CD14-positive monocyte (primary cell): Measurements from ENCODE around the gene BIRC2. TPM values are rescaled to one million over a fixed set of nuclear protein-coding genes. Genes with fewer than 3 reads are reported as not detected.

Experiments
- DNase-seq, 3 donors: peaks; one replicate each; pipeline ENCODE4 v3.0.0-alpha.2; 2011 to 2022
- H2AFZ ChIP-seq: 2 replicates; pipeline ENCODE4 v1.6.0; 2012; ENCODE audit warnings: mild to moderate bottlenecking, low read depth, low read length, inconsistent platforms; ENCODE audit not compliant: insufficient read depth, poor library complexity, severe bottlenecking
- H3K27ac ChIP-seq, 2 donors: 1 replicate in 1 of 2; 2 replicates in 1 of 2; pipeline ENCODE4 v1.5.1; 2012 to 2013; ENCODE audit warnings: low read length in 2 of 2, control low read depth in 1 of 2, inconsistent platforms in 1 of 2, low read depth in 1 of 2, mild to moderate bottlenecking in 1 of 2
- H3K27me3 ChIP-seq, 2 donors: one replicate each; pipeline versions ENCODE4 v1.6.0 to v1.6.1; 2011 to 2013; ENCODE audit warnings: low read length in 2 of 2; ENCODE audit not compliant: control insufficient read depth in 2 of 2, insufficient read depth in 2 of 2
- H3K36me3 ChIP-seq, 2 donors: replicated peaks in 1 of 2; 1 replicate in 1 of 2; 2 replicates in 1 of 2; pipeline versions ENCODE4 v1.5.1 to v1.6.1; 2012 to 2013; ENCODE audit warnings: low read length in 2 of 2, control low read depth in 1 of 2, inconsistent platforms in 1 of 2, mild to moderate bottlenecking in 1 of 2; ENCODE audit not compliant: insufficient read depth in 2 of 2, control insufficient read depth in 1 of 2
- H3K4me1 ChIP-seq, 2 donors: 1 replicate in 1 of 2; 2 replicates in 1 of 2; pipeline versions ENCODE4 v1.5.1 to v1.6.1; 2012 to 2013; ENCODE audit warnings: low read length in 2 of 2, control low read depth in 1 of 2, inconsistent platforms in 1 of 2, mild to moderate bottlenecking in 1 of 2, moderate library complexity in 1 of 2; ENCODE audit not compliant: insufficient read depth in 2 of 2, control insufficient read depth in 1 of 2
- H3K4me2 ChIP-seq: replicated peaks from 2 replicates; pipeline ENCODE3; 2012; ENCODE audit warnings: low read length, moderate library complexity, mild to moderate bottlenecking; ENCODE audit not compliant: poor library complexity, severe bottlenecking; ENCODE audit errors: extremely low read depth
- H3K4me3 ChIP-seq, 3 experiments: fragments of 200-600 bp in 1 of 3; sonication (generic) in 1 of 3; replicated peaks in 1 of 3; 1 replicate in 2 of 3; 2 replicates in 1 of 3; pipeline ENCODE4 v1.5.1; 2011 to 2013; ENCODE audit warnings: low read length in 3 of 3, mild to moderate bottlenecking in 3 of 3, control low read depth in 2 of 3, low read depth in 2 of 3, inconsistent platforms in 1 of 3, moderate library complexity in 1 of 3
- H3K79me2 ChIP-seq: 2 replicates; pipeline ENCODE4 v1.6.0; 2012; ENCODE audit warnings: mild to moderate bottlenecking, control low read depth, inconsistent platforms, low read length, moderate library complexity; ENCODE audit not compliant: insufficient read depth
- H3K9ac ChIP-seq: 2 replicates; pipeline ENCODE4 v1.6.0; 2017; ENCODE audit warnings: low read length, mild to moderate bottlenecking; ENCODE audit not compliant: insufficient read depth, poor library complexity, severe bottlenecking
- H3K9me3 ChIP-seq, 2 donors: replicated peaks in 1 of 2; 1 replicate in 1 of 2; 2 replicates in 1 of 2; pipeline versions ENCODE4 v1.5.1 to v1.6.1; 2012 to 2013; ENCODE audit warnings: low read length in 2 of 2, control low read depth in 1 of 2; ENCODE audit not compliant: control insufficient read depth in 1 of 2, insufficient read depth in 1 of 2
- H4K20me1 ChIP-seq: 2 replicates; pipeline ENCODE4 v1.6.0; 2012; ENCODE audit warnings: mild to moderate bottlenecking, low read length, control low read depth, moderate library complexity; ENCODE audit not compliant: insufficient read depth
- H3K27ac Mint-ChIP-seq, 7 donors: one replicate each; pipeline ENCODE4 v1.8.0; 2020; ENCODE audit warnings: mild to moderate bottlenecking in 7 of 7, mixed read lengths in 7 of 7, moderate library complexity in 6 of 7, inconsistent platforms in 2 of 7
- H3K27me3 Mint-ChIP-seq, 3 donors: one replicate each; pipeline ENCODE4 v1.8.0; 2021 to 2022; ENCODE audit warnings: low read depth in 3 of 3, mild to moderate bottlenecking in 3 of 3, mixed read lengths in 3 of 3, moderate library complexity in 3 of 3, inconsistent platforms in 1 of 3
- H3K36me3 Mint-ChIP-seq, 2 donors: one replicate each; pipeline ENCODE4 v1.8.0; 2020; ENCODE audit warnings: mixed read lengths in 2 of 2, inconsistent platforms in 1 of 2, mild to moderate bottlenecking in 1 of 2
- H3K4me1 Mint-ChIP-seq: one replicate; pipeline ENCODE4 v1.8.0; 2020; ENCODE audit warnings: mild to moderate bottlenecking, mixed read lengths
- H3K4me3 Mint-ChIP-seq, 2 donors: one replicate each; pipeline ENCODE4 v1.8.0; 2020; ENCODE audit warnings: mild to moderate bottlenecking in 2 of 2, mixed read lengths in 2 of 2, moderate library complexity in 1 of 2
- H3K9me3 Mint-ChIP-seq, 7 donors: one replicate each; pipeline ENCODE4 v1.8.0; 2020 to 2022; ENCODE audit warnings: mixed read lengths in 7 of 7, mild to moderate bottlenecking in 6 of 7, moderate library complexity in 6 of 7, inconsistent platforms in 2 of 7
- WGBS: methylation state at CpG from one replicate; pipeline ENCODE4 v1.1.5; 2013; ENCODE audit warnings: missing lambda C conversion rate; ENCODE audit not compliant: insufficient coverage; 5-methylcytosine and 5-hydroxymethylcytosine counted together
- intact Hi-C, 2 donors: fragments of 100-400 bp; cut with micrococcal nuclease; formaldehyde crosslinking; loops; one replicate each; pipeline versions ENCODE4 v1.15.0 to v1.15.1; 2023
- polyA plus RNA-seq, 3 donors: library from polyadenylated mRNA; depleted of rRNA in 1 of 3; unstranded in 2 of 3; stranded (reverse) in 1 of 3; fragments of 300-500 nt in 2 of 3; fragments of >200 nt in 1 of 3; fragmentation: Illumina TruSeq in 2 of 3; gene quantifications; 1 replicate in 2 of 3; 2 replicates in 1 of 3; pipeline ENCODE4 v1.2.3, GENCODE V29; 2012 to 2021
- TF ChIP-seq, protein P1 (sequence below): fragments of 200-600 bp; IDR thresholded peaks from one replicate; pipeline ENCODE4 v1.8.0; 2022; ENCODE audit warnings: antibody characterized with exemption, mild to moderate bottlenecking

The BIRC2 gene
- polyA plus RNA-seq, 3 donors = 25.3 to 54.7 (median 50.2) TPM

DNA sequence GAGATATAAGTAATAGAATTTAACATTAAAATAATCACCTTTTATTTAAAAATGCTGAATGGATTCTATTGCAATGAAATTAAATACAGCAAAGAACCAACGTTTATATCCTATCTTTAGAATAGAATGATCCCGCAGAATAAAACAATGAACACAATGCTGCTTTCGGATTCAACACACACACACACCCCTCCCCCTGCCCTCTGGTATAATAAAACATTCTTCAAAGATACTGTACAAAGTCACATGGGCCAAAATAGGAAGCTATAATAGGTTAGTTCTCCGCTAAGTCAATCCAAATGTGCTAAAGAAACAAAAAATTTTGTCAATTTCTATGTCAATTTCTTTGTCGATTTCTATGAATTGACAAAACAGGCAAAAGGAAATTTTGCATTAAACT, 58.5 kb downstream of the BIRC2 start:
- H3K4me3 Mint-ChIP-seq = no peak overlapping the region
- Histone ChIP-seq H3K36me3 (peaks cover 28 to 73% of the 10 kb centered on the region in 2 donors), H3K9me3 (no peaks in the 10 kb centered on the region), H3K79me2 (peaks cover 63% of the 10 kb centered on the region), H3K4me2 (no peak overlapping the region), H3K27ac (no peak overlapping the region), H2AFZ (no peak overlapping the region), H3K4me3 (no peak overlapping the region), H4K20me1 (peaks cover 97% of the 10 kb centered on the region), H3K4me1 (peaks cover 0 to 4% of the 10 kb centered on the region in 2 donors), H3K27me3 (no peaks in the 10 kb centered on the region), H3K9ac (no peak overlapping the region)
- H3K27me3 Mint-ChIP-seq = peaks cover 0 to under 1% (median 0%) of the 10 kb centered on the region in 3 donors
- no peak overlapping the region for H3K27ac Mint-ChIP-seq
- peaks cover 32% of the 10 kb centered on the region for H3K4me1 Mint-ChIP-seq
- TF ChIP-seq, protein P1, sequence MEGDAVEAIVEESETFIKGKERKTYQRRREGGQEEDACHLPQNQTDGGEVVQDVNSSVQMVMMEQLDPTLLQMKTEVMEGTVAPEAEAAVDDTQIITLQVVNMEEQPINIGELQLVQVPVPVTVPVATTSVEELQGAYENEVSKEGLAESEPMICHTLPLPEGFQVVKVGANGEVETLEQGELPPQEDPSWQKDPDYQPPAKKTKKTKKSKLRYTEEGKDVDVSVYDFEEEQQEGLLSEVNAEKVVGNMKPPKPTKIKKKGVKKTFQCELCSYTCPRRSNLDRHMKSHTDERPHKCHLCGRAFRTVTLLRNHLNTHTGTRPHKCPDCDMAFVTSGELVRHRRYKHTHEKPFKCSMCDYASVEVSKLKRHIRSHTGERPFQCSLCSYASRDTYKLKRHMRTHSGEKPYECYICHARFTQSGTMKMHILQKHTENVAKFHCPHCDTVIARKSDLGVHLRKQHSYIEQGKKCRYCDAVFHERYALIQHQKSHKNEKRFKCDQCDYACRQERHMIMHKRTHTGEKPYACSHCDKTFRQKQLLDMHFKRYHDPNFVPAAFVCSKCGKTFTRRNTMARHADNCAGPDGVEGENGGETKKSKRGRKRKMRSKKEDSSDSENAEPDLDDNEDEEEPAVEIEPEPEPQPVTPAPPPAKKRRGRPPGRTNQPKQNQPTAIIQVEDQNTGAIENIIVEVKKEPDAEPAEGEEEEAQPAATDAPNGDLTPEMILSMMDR = no peak
- WGBS = no CpG with 5 or more reads among the region's 5 CpGs
- intact Hi-C loops = no loop called here
- peaks cover 0 to 3% (median 0%) of the 10 kb centered on the region in 7 donors for H3K9me3 Mint-ChIP-seq
- H3K36me3 Mint-ChIP-seq = peaks cover 46 to 66% of the 10 kb centered on the region in 2 donors
- no peak for DNase-seq

DNA sequence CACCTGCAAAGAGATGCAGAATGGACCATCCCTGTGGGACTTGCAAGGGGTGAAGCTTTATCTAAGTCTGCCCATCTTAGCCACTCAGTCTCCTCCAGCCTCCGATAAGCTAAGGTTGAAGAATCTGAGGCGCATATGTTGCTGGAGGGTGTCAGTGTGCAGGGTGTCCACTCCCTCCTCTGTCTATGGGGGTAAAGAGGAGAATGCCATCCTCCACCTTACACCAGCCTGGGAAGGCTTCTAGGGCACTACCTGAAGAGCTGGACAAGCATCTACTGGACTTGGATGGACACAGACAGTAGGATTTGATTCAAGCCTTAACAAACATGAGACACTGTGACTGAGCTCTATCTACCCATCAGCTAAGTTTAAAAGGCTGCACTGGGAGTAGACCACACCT, 59.1 kb downstream of the BIRC2 start:
- H3K36me3 Mint-ChIP-seq = peaks cover 43 to 64% of the 10 kb centered on the region in 2 donors
- H3K27me3 Mint-ChIP-seq = no peaks in the 10 kb centered on the region
- TF ChIP-seq, protein P1 = no peak
- no peak for DNase-seq
- peaks cover 0 to 3% (median 0%) of the 10 kb centered on the region in 7 donors for H3K9me3 Mint-ChIP-seq
- Histone ChIP-seq H3K4me1 (peaks cover 0 to 4% of the 10 kb centered on the region in 2 donors), H3K4me2 (no peak overlapping the region), H4K20me1 (peaks cover 97% of the 10 kb centered on the region), H3K4me3 (no peak overlapping the region), H3K9me3 (no peaks in the 10 kb centered on the region), H2AFZ (no peak overlapping the region), H3K27me3 (no peaks in the 10 kb centered on the region), H3K9ac (no peak overlapping the region), H3K79me2 (peaks cover 69% of the 10 kb centered on the region), H3K36me3 (peaks cover 22 to 68% of the 10 kb centered on the region in 2 donors), H3K27ac (peak overlapping the region in 1 of 2 donors; percentile 22)
- H3K4me3 Mint-ChIP-seq = no peak overlapping the region
- intact Hi-C loops = no loop called here
- peak overlapping the region in 2 of 7 donors; percentile 26 to 50 for H3K27ac Mint-ChIP-seq
- peaks cover 32% of the 10 kb centered on the region for H3K4me1 Mint-ChIP-seq
- no CpG with 5 or more reads among the region's 2 CpGs for WGBS
